Prostate gland (tissue), 2 donors: Measurements from ENCODE around the gene FOXC2. TPM values are rescaled to one million over a fixed set of nuclear protein-coding genes. Genes with fewer than 3 reads are reported as not detected.

ENCODE experiments used
- DNase-seq: peaks from one replicate; pipeline ENCODE4 v3.0.0-alpha.2; 2019; ENCODE audit warnings: low spot score
- H3K27ac ChIP-seq, 2 donors: fragments of 200-600 bp; sonication (generic); 2 replicates each; pipeline ENCODE4 v1.5.1; 2017 to 2019
- H3K27me3 ChIP-seq: fragments of 200-600 bp; sonication (generic); replicated peaks from 2 replicates; pipeline ENCODE4 v1.5.1; 2019; ENCODE audit not compliant: insufficient read depth
- H3K36me3 ChIP-seq, 2 donors: fragments of 200-600 bp; sonication (generic); 1 replicate in 1 of 2; 2 replicates in 1 of 2; pipeline versions ENCODE4 v1.5.1 to v1.8.1; 2017 to 2019
- H3K4me1 ChIP-seq: fragments of 200-600 bp; sonication (generic); replicated peaks from 2 replicates; pipeline ENCODE4 v1.5.1; 2019
- H3K4me3 ChIP-seq, 2 donors: fragments of 200-600 bp; sonication (generic); 2 replicates each; pipeline ENCODE4 v1.5.1; 2017 to 2019
- H3K9me3 ChIP-seq: fragments of 200-600 bp; sonication (generic); 2 replicates; pipeline ENCODE4 v1.5.1; 2017
- CTCF ChIP-seq, 4 experiments: fragments of 200-600 bp in 2 of 4; fragments of 450-650 bp in 2 of 4; sonication (generic) in 2 of 4; IDR thresholded peaks; 1 replicate in 3 of 4; 2 replicates in 1 of 4; pipeline ENCODE4 v1.5.1; 2016 to 2019; ENCODE audit warnings: antibody characterized with exemption in 4 of 4, mild to moderate bottlenecking in 2 of 4, moderate library complexity in 2 of 4
- POLR2A ChIP-seq: fragments of 450-650 bp; IDR thresholded peaks from one replicate; pipeline ENCODE4 v1.6.1; 2016; ENCODE audit warnings: antibody characterized with exemption, mild to moderate bottlenecking
- POLR2AphosphoS5 ChIP-seq: sonication (generic); formaldehyde crosslinking; IDR thresholded peaks from one replicate; pipeline ENCODE4 v1.6.1; 2017; ENCODE audit warnings: antibody characterized with exemption
- WGBS: methylation state at CpG from one replicate; pipeline ENCODE4 v1.1.5; 2018; 5-methylcytosine and 5-hydroxymethylcytosine counted together
- intact Hi-C: fragments of 100-400 bp; cut with DNase I; formaldehyde crosslinking; loops from one replicate; pipeline ENCODE4 v1.14.2; 2022
- total RNA-seq, 2 donors: library from RNA; depleted of rRNA; stranded (reverse); fragments of >200 nt; gene quantifications; one replicate each; pipeline ENCODE4 v1.1.0, GENCODE V29; 2016

Gene FOXC2
- total RNA-seq, 2 donors from 2014 or later: 0.41 to 6.5 TPM

DNA sequence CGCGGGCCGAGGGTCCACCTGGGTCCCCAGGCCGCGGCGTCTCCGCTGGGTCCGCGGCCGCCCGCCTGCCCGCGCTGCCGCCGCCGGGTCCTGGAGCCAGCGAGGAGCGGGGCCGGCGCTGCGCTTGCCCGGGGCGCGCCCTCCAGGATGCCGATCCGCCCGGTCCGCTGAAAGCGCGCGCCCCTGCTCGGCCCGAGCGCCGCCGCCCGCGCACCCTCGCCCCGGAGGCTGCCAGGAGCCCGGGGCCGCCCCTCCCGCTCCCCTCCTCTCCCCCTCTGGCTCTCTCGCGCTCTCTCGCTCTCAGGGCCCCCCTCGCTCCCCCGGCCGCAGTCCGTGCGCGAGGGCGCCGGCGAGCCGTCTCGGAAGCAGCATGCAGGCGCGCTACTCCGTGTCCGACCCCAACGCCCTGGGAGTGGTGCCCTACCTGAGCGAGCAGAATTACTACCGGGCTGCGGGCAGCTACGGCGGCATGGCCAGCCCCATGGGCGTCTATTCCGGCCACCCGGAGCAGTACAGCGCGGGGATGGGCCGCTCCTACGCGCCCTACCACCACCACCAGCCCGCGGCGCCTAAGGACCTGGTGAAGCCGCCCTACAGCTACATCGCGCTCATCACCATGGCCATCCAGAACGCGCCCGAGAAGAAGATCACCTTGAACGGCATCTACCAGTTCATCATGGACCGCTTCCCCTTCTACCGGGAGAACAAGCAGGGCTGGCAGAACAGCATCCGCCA lies 504 bp downstream of the FOXC2 start:
- H3K4me3 ChIP-seq: peak overlapping the region; percentile 8 to 9
- peaks cover 3% of the 10 kb centered on the region for H3K4me1 ChIP-seq
- H3K27me3 ChIP-seq: peaks cover 47% of the 10 kb centered on the region
- intact Hi-C loops: no loop called here
- H3K9me3 ChIP-seq: no peaks in the 10 kb centered on the region
- DNase-seq: no peak
- no peaks in the 10 kb centered on the region for H3K36me3 ChIP-seq
- H3K27ac ChIP-seq: no peak overlapping the region
- 2% methylated on average over 46 of the region's 88 CpGs for WGBS
- TF ChIP-seq CTCF (IDR thresholded peaks at IDR 0.05) (no peak), POLR2A (no peak), POLR2AphosphoS5 (no peak)

DNA sequence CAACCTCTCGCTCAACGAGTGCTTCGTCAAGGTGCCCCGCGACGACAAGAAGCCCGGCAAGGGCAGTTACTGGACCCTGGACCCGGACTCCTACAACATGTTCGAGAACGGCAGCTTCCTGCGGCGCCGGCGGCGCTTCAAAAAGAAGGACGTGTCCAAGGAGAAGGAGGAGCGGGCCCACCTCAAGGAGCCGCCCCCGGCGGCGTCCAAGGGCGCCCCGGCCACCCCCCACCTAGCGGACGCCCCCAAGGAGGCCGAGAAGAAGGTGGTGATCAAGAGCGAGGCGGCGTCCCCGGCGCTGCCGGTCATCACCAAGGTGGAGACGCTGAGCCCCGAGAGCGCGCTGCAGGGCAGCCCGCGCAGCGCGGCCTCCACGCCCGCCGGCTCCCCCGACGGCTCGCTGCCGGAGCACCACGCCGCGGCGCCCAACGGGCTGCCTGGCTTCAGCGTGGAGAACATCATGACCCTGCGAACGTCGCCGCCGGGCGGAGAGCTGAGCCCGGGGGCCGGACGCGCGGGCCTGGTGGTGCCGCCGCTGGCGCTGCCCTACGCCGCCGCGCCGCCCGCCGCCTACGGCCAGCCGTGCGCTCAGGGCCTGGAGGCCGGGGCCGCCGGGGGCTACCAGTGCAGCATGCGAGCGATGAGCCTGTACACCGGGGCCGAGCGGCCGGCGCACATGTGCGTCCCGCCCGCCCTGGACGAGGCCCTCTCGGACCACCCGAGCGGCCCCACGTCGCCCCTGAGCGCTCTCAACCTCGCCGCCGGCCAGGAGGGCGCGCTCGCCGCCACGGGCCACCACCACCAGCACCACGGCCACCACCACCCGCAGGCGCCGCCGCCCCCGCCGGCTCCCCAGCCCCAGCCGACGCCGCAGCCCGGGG lies 1.3 kb downstream of the FOXC2 start:
- TF ChIP-seq CTCF (IDR thresholded peaks at IDR 0.05) (no peak), POLR2A (no peak), POLR2AphosphoS5 (no peak)
- Histone ChIP-seq H3K36me3 (no peaks in the 10 kb centered on the region), H3K4me3 (no peak overlapping the region), H3K27me3 (peaks cover 47% of the 10 kb centered on the region), H3K9me3 (no peaks in the 10 kb centered on the region), H3K4me1 (peaks cover 3% of the 10 kb centered on the region), H3K27ac (no peak overlapping the region)
- intact Hi-C loops: no loop called here
- DNase-seq: no peak
- 3% methylated on average over 46 of the region's 116 CpGs for WGBS

DNA sequence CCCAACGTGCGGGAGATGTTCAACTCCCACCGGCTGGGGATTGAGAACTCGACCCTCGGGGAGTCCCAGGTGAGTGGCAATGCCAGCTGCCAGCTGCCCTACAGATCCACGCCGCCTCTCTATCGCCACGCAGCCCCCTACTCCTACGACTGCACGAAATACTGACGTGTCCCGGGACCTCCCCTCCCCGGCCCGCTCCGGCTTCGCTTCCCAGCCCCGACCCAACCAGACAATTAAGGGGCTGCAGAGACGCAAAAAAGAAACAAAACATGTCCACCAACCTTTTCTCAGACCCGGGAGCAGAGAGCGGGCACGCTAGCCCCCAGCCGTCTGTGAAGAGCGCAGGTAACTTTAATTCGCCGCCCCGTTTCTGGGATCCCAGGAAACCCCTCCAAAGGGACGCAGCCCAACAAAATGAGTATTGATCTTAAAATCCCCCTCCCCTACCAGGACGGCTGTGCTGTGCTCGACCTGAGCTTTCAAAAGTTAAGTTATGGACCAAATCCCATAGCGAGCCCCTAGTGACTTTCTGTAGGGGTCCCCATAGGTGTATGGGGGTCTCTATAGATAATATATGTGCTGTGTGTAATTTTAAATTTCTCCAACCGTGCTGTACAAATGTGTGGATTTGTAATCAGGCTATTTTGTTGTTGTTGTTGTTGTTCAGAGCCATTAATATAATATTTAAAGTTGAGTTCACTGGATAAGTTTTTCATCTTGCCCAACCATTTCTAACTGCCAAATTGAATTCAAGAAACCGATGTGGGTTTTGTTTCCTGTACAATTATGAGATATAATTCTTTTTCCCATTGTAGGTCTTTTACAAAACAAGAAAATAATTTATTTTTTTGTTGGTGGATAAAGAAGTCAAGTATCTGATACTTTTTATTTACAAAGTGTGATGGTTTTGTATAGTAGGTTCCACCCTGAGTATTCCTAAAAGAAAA lies 2.3 kb downstream of the FOXC2 start:
- no peaks in the 10 kb centered on the region for H3K36me3 ChIP-seq
- H3K9me3 ChIP-seq: no peaks in the 10 kb centered on the region
- intact Hi-C loops: no loop called here
- H3K27me3 ChIP-seq: peaks cover 47% of the 10 kb centered on the region
- no peak for DNase-seq
- 18% methylated on average over 32 of the region's 33 CpGs for WGBS
- peaks cover 3% of the 10 kb centered on the region for H3K4me1 ChIP-seq
- H3K27ac ChIP-seq: no peak overlapping the region
- no peak for TF ChIP-seq POLR2AphosphoS5
- TF ChIP-seq CTCF (IDR thresholded peaks at IDR 0.05): no peak
- TF ChIP-seq POLR2A: no peak
- no peak overlapping the region for H3K4me3 ChIP-seq

GRCh38 chr16:86569701-86570447 lies 3.2 kb downstream of the FOXC2 start:
- no peaks in the 10 kb centered on the region for H3K4me1 ChIP-seq
- H3K27me3 ChIP-seq: peaks cover 46% of the 10 kb centered on the region
- H3K36me3 ChIP-seq: no peaks in the 10 kb centered on the region
- H3K9me3 ChIP-seq: no peaks in the 10 kb centered on the region
- intact Hi-C loops: no loop called here
- no peak overlapping the region for H3K4me3 ChIP-seq
- no peak overlapping the region for H3K27ac ChIP-seq
- DNase-seq: no peak
- 73% methylated on average over 13 of the region's 13 CpGs for WGBS
- TF ChIP-seq CTCF (IDR thresholded peaks at IDR 0.05): no peak
- no peak for TF ChIP-seq POLR2A
- no peak for TF ChIP-seq POLR2AphosphoS5
